Measurements from ENCODE around the gene POLR2A. TPM values are rescaled to one million over a fixed set of nuclear protein-coding genes. Genes with fewer than 3 reads are reported as not detected.

Gene POLR2A
- total RNA-seq, 2 experiments from 2014 or later = 219 to 223 TPM

- POLR2A ChIA-PET = interaction anchor here (0.7 to 16.3 kb wide), 4 partner anchors 16 to 380 kb away, joined by 3 to 122 read pairs (median 4); partner anchors contain the start of genes POLR2A and ZBTB4
- Mint-ChIP-seq H3K4me1 (ENCODE audit: low read depth) (peaks cover 10% of the 10 kb centered on the region), H3K27ac (peak overlapping the region; percentile 6), H3K36me3 (ENCODE audit: low read depth) (peaks cover 20% of the 10 kb centered on the region), H3K27me3 (no peaks in the 10 kb centered on the region), H3K9me3 (no peaks in the 10 kb centered on the region), H3K4me3 (no peak overlapping the region)
- DNase-seq (no peak), ATAC-seq (no peak)
- intact Hi-C loops (cut with micrococcal nuclease) = no loop called here
- TF ChIP-seq CTCF (IDR thresholded peaks at IDR 0.05) = no peak
- CTCF ChIA-PET = no interaction called here
Measured at GRCh38 chr17:7460850-7461660, 23.1 kb upstream of the POLR2A start.

GRCh38 chr17:7462474-7463371, 21.4 kb upstream of the POLR2A start:
- POLR2A ChIA-PET = interaction anchor here (0.6 to 16.3 kb wide), 6 partner anchors 8 to 150 kb away, joined by 3 to 122 read pairs (median 6); partner anchors contain the start of genes POLR2A and ZBTB4
- intact Hi-C loops (cut with micrococcal nuclease) = no loop called here
- Mint-ChIP-seq H3K27me3 (no peaks in the 10 kb centered on the region), H3K36me3 (ENCODE audit: low read depth) (peaks cover 21% of the 10 kb centered on the region), H3K27ac (no peak overlapping the region), H3K9me3 (no peaks in the 10 kb centered on the region), H3K4me3 (no peak overlapping the region), H3K4me1 (ENCODE audit: low read depth) (peaks cover 13% of the 10 kb centered on the region)
- DNase-seq = no peak
- no peak for ATAC-seq
- CTCF ChIA-PET = interaction anchor here (0.9 kb wide), 1 partner anchor 98 kb away, joined by 3 read pairs; no protein-coding TSS in a partner anchor
- TF ChIP-seq CTCF (IDR thresholded peaks at IDR 0.05) = no peak

GRCh38 chr17:7463372-7463846, 20.8 kb upstream of the POLR2A start:
- ChIA-PET CTCF (no interaction called here), POLR2A (interaction anchor here (0.6 to 16.3 kb wide), 5 partner anchors 9 to 43 kb away, joined by 3 to 122 read pairs (median 9); partner anchors contain the start of genes POLR2A and ZBTB4)
- no peak overlapping the region for H3K27ac Mint-ChIP-seq
- no peaks in the 10 kb centered on the region for H3K9me3 Mint-ChIP-seq
- peaks cover 15% of the 10 kb centered on the region for H3K4me1 Mint-ChIP-seq (ENCODE audit: low read depth)
- H3K36me3 Mint-ChIP-seq (ENCODE audit: low read depth) = peaks cover 20% of the 10 kb centered on the region
- ATAC-seq = no peak
- H3K27me3 Mint-ChIP-seq = no peaks in the 10 kb centered on the region
- H3K4me3 Mint-ChIP-seq = no peak overlapping the region
- no peak for DNase-seq
- intact Hi-C loops (cut with micrococcal nuclease) = no loop called here
- TF ChIP-seq CTCF (IDR thresholded peaks at IDR 0.05) = no peak

- DNase-seq (no peak), ATAC-seq (no peak)
- Mint-ChIP-seq H3K4me3 (no peak overlapping the region), H3K27me3 (no peaks in the 10 kb centered on the region), H3K4me1 (ENCODE audit: low read depth) (peaks cover 20% of the 10 kb centered on the region), H3K27ac (no peak overlapping the region), H3K36me3 (ENCODE audit: low read depth) (peaks cover 18% of the 10 kb centered on the region), H3K9me3 (no peaks in the 10 kb centered on the region)
- intact Hi-C loops (cut with micrococcal nuclease) = no loop called here
- ChIA-PET POLR2A (interaction anchor here (1.0 to 16.3 kb wide), 3 partner anchors 9 to 20 kb away, joined by 3 to 122 read pairs (median 9); partner anchors contain the start of gene ZBTB4), CTCF (no interaction called here)
- no peak for TF ChIP-seq CTCF (IDR thresholded peaks at IDR 0.05)
Measured at GRCh38 chr17:7464081-7464480, 20.1 kb upstream of the POLR2A start.
